HCT116 (cell line): ENCODE data around the gene TRIM14. TPM values are rescaled to one million over a fixed set of nuclear protein-coding genes. Genes with fewer than 3 reads are reported as not detected.

Source experiments
- ATAC-seq: fragments of 200-7000 bp; cut with Tn5 transposase; 2 replicates; pipeline ENCODE4 v1.9.1; 2020; ENCODE audit warnings: mild to moderate bottlenecking, moderate library complexity
- BruUV-seq: library from RNA; stranded (reverse); fragments of 400-500 nt; replicated peaks from 2 replicates; lab custom pipeline; 2021; lab: Mats Ljungman, UMichigan
- CTCF ChIA-PET: fragments of 300-600 bp; sonication (Branson Sonifier 250); formaldehyde crosslinking; loops from one replicate; lab custom pipeline; 2021; ENCODE audit warnings: antibody characterized with exemption; lab: Charles Lee
- POLR2A ChIA-PET: fragments of 300-600, 350-600 bp; sonication (Branson Sonifier 250); formaldehyde crosslinking; loops from one replicate; lab custom pipeline; 2021; ENCODE audit warnings: antibody characterized with exemption; lab: Charles Lee
- RAD21 ChIA-PET, 2 experiments: fragments of 300-600 bp; sonication (Branson Sonifier 250); formaldehyde crosslinking; loops; one replicate each; lab custom pipeline; 2023; ENCODE audit warnings: low total read pairs in 2 of 2; ENCODE audit not compliant: uncharacterized antibody in 2 of 2, unreplicated experiment in 2 of 2, low non-redundant PET in 1 of 2; lab: Charles Lee
- DNase-seq: peaks from one replicate; pipeline ENCODE4 v3.0.0-alpha.2; 2010; ENCODE audit warnings: low read depth, low spot score
- H2AFZ ChIP-seq: fragments of 200-600 bp; shearing (Covaris generic), sonication (generic); 2 replicates; pipeline ENCODE4 v1.6.1; 2017; ENCODE audit warnings: low read depth, mixed run types, mixed read lengths, antibody characterized with exemption, low read length; ENCODE audit not compliant: poor library complexity, severe bottlenecking
- H3K27ac ChIP-seq: 2 replicates; pipeline ENCODE4 v1.5.1; 2012; ENCODE audit warnings: low read depth, low read length
- H3K27me3 ChIP-seq: fragments of 200-600 bp; sonication (generic); 2 replicates; pipeline ENCODE4 v1.6.1; 2016; ENCODE audit warnings: mixed run types, low read length, mixed read lengths; ENCODE audit not compliant: insufficient read depth
- H3K36me3 ChIP-seq, 2 experiments: fragments of 200-500 bp in 1 of 2; fragments of 200-600 bp in 1 of 2; sonication (Bioruptor generic) in 1 of 2; sonication (generic) in 1 of 2; 2 replicates each; pipeline versions ENCODE4 v1.5.1 to v1.6.1; 2014 to 2016; ENCODE audit warnings: low read length in 2 of 2, inconsistent platforms in 1 of 2, mixed read lengths in 1 of 2, mixed run types in 1 of 2; ENCODE audit not compliant: insufficient read depth in 2 of 2, control insufficient read depth in 1 of 2
- H3K4me1 ChIP-seq, 2 experiments: fragments of 200-600 bp in 1 of 2; sonication (generic) in 1 of 2; 2 replicates each; pipeline versions ENCODE4 v1.5.1 to v1.6.1; 2012 to 2017; ENCODE audit warnings: low read length in 2 of 2, inconsistent platforms in 1 of 2, mild to moderate bottlenecking in 1 of 2, mixed read lengths in 1 of 2, mixed run types in 1 of 2, moderate library complexity in 1 of 2; ENCODE audit not compliant: insufficient read depth in 2 of 2, control insufficient read depth in 1 of 2
- H3K4me2 ChIP-seq: fragments of 200-600 bp; sonication (generic); 2 replicates; pipeline ENCODE4 v1.6.1; 2017; ENCODE audit warnings: mixed run types, low read length, mixed read lengths
- H3K4me3 ChIP-seq, 2 experiments: fragments of 200-600 bp in 1 of 2; sonication (generic) in 1 of 2; replicated peaks in 1 of 2; 2 replicates each; pipeline ENCODE4 v1.5.1; 2011 to 2016; ENCODE audit warnings: low read length in 2 of 2, control low read depth in 1 of 2, low read depth in 1 of 2, mild to moderate bottlenecking in 1 of 2, mixed read lengths in 1 of 2, mixed run types in 1 of 2
- H3K79me2 ChIP-seq: fragments of 200-600 bp; sonication (generic); 2 replicates; pipeline ENCODE4 v1.6.1; 2017; ENCODE audit warnings: mild to moderate bottlenecking, mixed run types, low read length, moderate library complexity, mixed read lengths; ENCODE audit not compliant: insufficient read depth
- H3K9ac ChIP-seq: fragments of 200-600 bp; sonication (generic); 2 replicates; pipeline ENCODE4 v1.6.1; 2016; ENCODE audit warnings: low read length, mixed read lengths
- H3K9me2 ChIP-seq: fragments of 200-600 bp; sonication (generic), shearing (Covaris generic); 2 replicates; pipeline ENCODE4 v1.6.1; 2017; ENCODE audit warnings: mixed run types, mild to moderate bottlenecking, moderate library complexity; ENCODE audit not compliant: insufficient read depth
- H3K9me3 ChIP-seq, 2 experiments: fragments of 200-500 bp in 1 of 2; fragments of 200-600 bp in 1 of 2; sonication (Bioruptor generic) in 1 of 2; sonication (generic) in 1 of 2; 2 replicates each; pipeline ENCODE4 v1.6.1; 2014 to 2017; ENCODE audit warnings: low read length in 2 of 2, mixed read lengths in 2 of 2, inconsistent platforms in 1 of 2, low read depth in 1 of 2, mild to moderate bottlenecking in 1 of 2, mixed run types in 1 of 2, moderate library complexity in 1 of 2; ENCODE audit not compliant: control insufficient read depth in 1 of 2, insufficient read depth in 1 of 2
- H4K20me1 ChIP-seq: fragments of 200-600 bp; sonication (generic), shearing (Covaris generic); 2 replicates; pipeline ENCODE4 v1.6.1; 2017; ENCODE audit warnings: mixed run types, mild to moderate bottlenecking, moderate library complexity; ENCODE audit not compliant: insufficient read depth
- ELF1 ChIP-seq: IDR thresholded peaks from 2 replicates; pipeline ENCODE4 v1.6.1; 2012; ENCODE audit warnings: low read depth, borderline replicate concordance
- EZH2 ChIP-seq: fragments of 200-600 bp; sonication (generic); IDR thresholded peaks from 2 replicates; pipeline ENCODE4 v1.6.1; 2017; ENCODE audit warnings: antibody characterized with exemption, mixed run types
- POLR2AphosphoS5 ChIP-seq: IDR thresholded peaks from 2 replicates; pipeline ENCODE4 v1.6.1; 2011; ENCODE audit warnings: mild to moderate bottlenecking, low read depth, low read length, moderate library complexity
- SRF ChIP-seq: IDR thresholded peaks from 2 replicates; pipeline ENCODE4 v1.6.1; 2012; ENCODE audit warnings: low read depth
- TCF7L2 ChIP-seq: IDR thresholded peaks from 2 replicates; pipeline ENCODE4 v1.7.0; 2011; ENCODE audit warnings: borderline replicate concordance, inconsistent platforms; ENCODE audit not compliant: insufficient read depth, insufficient read length; ENCODE audit errors: extremely low read depth
- YY1 ChIP-seq: IDR thresholded peaks from 2 replicates; pipeline ENCODE4 v1.6.1; 2011; ENCODE audit warnings: low read length, low read depth, moderate library complexity, mild to moderate bottlenecking; ENCODE audit not compliant: insufficient replicate concordance; ENCODE audit errors: extremely low read depth
- intact Hi-C: fragments of 100-400 bp; cut with micrococcal nuclease; formaldehyde crosslinking; loops from 2 replicates; pipeline ENCODE4 v1.10.0; 2022
- total RNA-seq: library from RNA; stranded (reverse); gene quantifications from one replicate; pipeline ENCODE4 v1.2.1, GENCODE V29; 2021; ENCODE audit not compliant: unreplicated experiment
- TF ChIP-seq, protein P1 (sequence below), 3 experiments: fragments of 200-600 bp in 1 of 3; sonication (generic) in 1 of 3; IDR thresholded peaks in 2 of 3; conservative IDR thresholded peaks in 1 of 3; 2 replicates each; pipeline ENCODE4 v1.5.1; 2012 to 2017; ENCODE audit warnings: low read depth in 2 of 3, low read length in 2 of 3, antibody characterized with exemption in 1 of 3, borderline replicate concordance in 1 of 3, control low read depth in 1 of 3, mild to moderate bottlenecking in 1 of 3, mixed read lengths in 1 of 3, mixed run types in 1 of 3, moderate library complexity in 1 of 3; ENCODE audit not compliant: insufficient read depth in 1 of 3
- TF ChIP-seq, protein P2 (sequence below): IDR thresholded peaks from 2 replicates; pipeline ENCODE4 v1.6.1; 2011; ENCODE audit warnings: mild to moderate bottlenecking, low read length, moderate library complexity; ENCODE audit not compliant: insufficient replicate concordance; ENCODE audit errors: extremely low read depth

The TRIM14 gene
- total RNA-seq, 1 experiment from 2014 or later, result 24.4 TPM

DNA sequence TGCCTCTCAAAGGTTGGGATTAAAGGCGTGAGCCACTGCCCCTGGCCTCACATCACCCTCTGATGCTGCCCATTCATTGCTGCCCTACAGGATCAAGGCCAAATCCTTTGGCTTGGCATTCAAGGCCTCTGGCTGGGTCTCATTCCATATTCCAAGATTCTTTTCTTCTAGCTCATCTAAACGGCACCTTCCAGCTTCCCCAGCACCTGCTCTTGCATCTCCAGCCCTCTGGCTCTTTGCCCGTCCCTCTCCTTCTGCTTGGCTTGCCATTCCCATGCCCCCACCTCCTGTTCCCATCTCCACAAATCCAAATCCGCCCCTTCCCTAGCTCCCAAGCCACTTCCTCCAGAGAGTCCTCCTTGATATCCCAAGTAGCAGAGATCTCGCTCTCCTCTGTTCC, 40.3 kb upstream of the TRIM14 start:
- intact Hi-C loops, result no loop called here
- ATAC-seq (no peak), DNase-seq (no peak)
- TF ChIP-seq TCF7L2 (no peak), SRF (no peak), YY1 (no peak), ELF1 (no peak), EZH2 (no peak), POLR2AphosphoS5 (no peak)
- TF ChIP-seq, protein P1, sequence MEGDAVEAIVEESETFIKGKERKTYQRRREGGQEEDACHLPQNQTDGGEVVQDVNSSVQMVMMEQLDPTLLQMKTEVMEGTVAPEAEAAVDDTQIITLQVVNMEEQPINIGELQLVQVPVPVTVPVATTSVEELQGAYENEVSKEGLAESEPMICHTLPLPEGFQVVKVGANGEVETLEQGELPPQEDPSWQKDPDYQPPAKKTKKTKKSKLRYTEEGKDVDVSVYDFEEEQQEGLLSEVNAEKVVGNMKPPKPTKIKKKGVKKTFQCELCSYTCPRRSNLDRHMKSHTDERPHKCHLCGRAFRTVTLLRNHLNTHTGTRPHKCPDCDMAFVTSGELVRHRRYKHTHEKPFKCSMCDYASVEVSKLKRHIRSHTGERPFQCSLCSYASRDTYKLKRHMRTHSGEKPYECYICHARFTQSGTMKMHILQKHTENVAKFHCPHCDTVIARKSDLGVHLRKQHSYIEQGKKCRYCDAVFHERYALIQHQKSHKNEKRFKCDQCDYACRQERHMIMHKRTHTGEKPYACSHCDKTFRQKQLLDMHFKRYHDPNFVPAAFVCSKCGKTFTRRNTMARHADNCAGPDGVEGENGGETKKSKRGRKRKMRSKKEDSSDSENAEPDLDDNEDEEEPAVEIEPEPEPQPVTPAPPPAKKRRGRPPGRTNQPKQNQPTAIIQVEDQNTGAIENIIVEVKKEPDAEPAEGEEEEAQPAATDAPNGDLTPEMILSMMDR (IDR thresholded peaks at IDR 0.05 in 2 of 3, conservative IDR thresholded peaks at IDR 0.05 in 1 of 3; ENCODE audit: borderline replicate concordance in 1 of 3, insufficient read depth in 1 of 3, low read depth in 2 of 3, low read length in 2 of 3), result no peak
- TF ChIP-seq, protein P2, sequence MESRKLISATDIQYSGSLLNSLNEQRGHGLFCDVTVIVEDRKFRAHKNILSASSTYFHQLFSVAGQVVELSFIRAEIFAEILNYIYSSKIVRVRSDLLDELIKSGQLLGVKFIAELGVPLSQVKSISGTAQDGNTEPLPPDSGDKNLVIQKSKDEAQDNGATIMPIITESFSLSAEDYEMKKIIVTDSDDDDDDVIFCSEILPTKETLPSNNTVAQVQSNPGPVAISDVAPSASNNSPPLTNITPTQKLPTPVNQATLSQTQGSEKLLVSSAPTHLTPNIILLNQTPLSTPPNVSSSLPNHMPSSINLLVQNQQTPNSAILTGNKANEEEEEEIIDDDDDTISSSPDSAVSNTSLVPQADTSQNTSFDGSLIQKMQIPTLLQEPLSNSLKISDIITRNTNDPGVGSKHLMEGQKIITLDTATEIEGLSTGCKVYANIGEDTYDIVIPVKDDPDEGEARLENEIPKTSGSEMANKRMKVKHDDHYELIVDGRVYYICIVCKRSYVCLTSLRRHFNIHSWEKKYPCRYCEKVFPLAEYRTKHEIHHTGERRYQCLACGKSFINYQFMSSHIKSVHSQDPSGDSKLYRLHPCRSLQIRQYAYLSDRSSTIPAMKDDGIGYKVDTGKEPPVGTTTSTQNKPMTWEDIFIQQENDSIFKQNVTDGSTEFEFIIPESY, result no peak
- H2AFZ ChIP-seq, result no peak overlapping the region
- no TSS peak for BruUV-seq
- H3K4me1 ChIP-seq, result no peaks in the 10 kb centered on the region; a peak in 1 of 4 replicates
- no peaks in the 10 kb centered on the region for H3K9me2 ChIP-seq
- ChIA-PET RAD21 (no interaction called here), POLR2A (no interaction called here), CTCF (no interaction called here)
- no peak overlapping the region for H3K4me3 ChIP-seq
- H3K27ac ChIP-seq, result no peak overlapping the region
- no peaks in the 10 kb centered on the region for H3K27me3 ChIP-seq
- H3K9me3 ChIP-seq, result no peaks in the 10 kb centered on the region
- H4K20me1 ChIP-seq, result no peaks in the 10 kb centered on the region
- no peak overlapping the region for H3K4me2 ChIP-seq
- H3K9ac ChIP-seq, result no peak overlapping the region
- no peaks in the 10 kb centered on the region for H3K79me2 ChIP-seq
- no peaks in the 10 kb centered on the region for H3K36me3 ChIP-seq
